SH-SY5Y (cell line): ENCODE results near the gene FBXL17.

Experiments
- GATA2 ChIP-seq: IDR thresholded peaks from 2 replicates; pipeline ENCODE4 v1.6.1; 2011; ENCODE audit warnings: mild to moderate bottlenecking, low read depth, low read length
- GATA3 ChIP-seq: IDR thresholded peaks from 2 replicates; pipeline ENCODE4 v1.6.1; 2011; ENCODE audit warnings: low read depth, mild to moderate bottlenecking, low read length, moderate library complexity

Gene FBXL17

DNA sequence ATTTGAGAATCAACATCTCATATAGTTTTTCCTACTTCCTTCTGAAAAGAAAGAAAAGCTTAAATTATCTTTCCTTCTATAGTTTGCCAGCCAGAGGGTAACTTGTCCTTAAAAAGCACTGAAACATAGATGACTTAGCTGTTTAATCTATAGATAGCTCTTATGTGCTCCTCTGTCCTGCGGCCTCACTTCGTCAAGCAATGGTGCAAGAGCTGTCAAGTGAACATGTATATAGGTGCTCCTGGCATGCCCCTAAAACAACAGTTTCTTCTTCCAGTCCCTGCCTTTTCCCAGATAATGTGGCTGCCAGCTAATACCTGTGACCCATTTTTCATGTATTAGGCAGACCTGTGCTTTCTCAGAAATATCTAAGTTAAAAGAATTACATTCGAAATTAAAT, 423.5 kb downstream of the FBXL17 start:
- no peak for TF ChIP-seq GATA2
- no peak for TF ChIP-seq GATA3

DNA sequence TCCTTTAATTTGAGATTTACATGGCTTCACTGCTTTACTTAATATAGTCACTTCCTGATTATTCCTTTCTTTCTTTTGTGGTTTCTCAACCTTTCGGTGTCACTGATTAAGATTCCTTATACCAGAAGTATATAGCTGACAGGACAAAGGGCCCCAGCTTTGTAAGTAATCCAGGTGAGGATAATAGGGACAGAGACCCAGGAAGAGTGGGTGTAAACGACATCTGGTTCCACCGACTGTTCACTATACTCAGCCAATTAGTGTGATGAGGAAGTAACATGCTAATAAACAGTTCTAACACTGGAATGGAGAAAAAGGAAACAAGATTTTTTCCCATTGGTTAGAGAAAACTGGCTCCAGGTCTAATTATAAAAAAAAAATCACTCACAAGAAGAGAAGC, 424.8 kb downstream of the FBXL17 start:
- TF ChIP-seq GATA3, result no peak

DNA sequence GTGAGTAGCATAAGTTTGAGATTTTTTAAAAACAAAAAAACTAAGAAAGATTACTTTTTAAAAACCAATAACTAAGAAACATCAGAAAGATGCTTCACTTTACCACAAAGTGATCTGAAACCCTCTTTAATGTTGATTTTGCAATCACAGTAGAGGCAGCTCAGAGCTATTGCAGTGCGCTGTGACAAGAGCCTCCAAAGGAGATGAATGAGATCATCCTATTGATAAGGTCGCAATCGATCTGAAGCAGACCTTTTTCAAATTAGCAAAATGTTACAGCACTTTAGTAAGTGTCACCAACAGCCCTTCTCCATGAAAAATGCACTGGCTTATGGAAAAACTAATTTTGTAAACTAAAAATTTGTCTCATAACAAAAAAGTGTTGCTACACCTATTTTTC, 426.6 kb downstream of the FBXL17 start:
- TF ChIP-seq GATA3 (peak; percentile 75), GATA2 (peak; percentile 66)

DNA sequence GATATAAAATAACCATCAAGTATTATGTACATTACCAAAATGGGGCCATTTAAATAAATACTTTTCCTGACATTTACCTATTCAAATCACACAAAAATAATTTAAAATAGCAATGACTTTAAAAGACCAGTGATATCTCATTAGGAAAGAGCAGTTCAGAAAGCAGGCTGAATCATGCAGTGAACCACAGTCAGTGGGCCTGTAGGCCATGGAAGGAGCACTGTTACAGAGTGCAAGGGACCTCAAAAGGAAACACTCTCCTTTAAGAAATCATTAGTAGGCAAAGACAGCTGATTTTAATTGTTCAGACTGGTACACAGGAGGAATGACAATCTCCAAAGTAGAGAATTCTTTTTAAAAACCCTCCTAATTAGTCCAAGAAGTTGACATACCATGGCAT, 427.6 kb downstream of the FBXL17 start:
- TF ChIP-seq GATA3 (no peak), GATA2 (no peak)

DNA sequence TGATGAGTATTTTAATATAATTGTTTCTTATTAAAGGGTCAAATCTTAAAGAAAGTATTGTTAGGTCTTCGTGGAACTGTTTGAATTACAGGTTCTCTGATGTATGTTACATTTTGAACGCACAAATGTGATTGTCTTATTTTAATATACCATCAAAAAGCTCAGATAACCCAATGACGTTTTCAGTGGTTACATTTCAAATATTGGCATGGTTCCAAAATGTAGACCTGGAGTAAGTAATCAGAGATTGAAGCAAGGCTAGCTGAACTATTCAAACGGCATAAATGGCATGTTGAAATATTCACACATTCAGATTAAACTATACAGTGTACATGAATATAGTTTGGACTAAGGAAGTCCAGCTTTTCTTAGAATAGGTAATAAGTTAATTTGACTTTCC, 429.4 kb downstream of the FBXL17 start:
- TF ChIP-seq GATA2 (no peak), GATA3 (no peak)

DNA sequence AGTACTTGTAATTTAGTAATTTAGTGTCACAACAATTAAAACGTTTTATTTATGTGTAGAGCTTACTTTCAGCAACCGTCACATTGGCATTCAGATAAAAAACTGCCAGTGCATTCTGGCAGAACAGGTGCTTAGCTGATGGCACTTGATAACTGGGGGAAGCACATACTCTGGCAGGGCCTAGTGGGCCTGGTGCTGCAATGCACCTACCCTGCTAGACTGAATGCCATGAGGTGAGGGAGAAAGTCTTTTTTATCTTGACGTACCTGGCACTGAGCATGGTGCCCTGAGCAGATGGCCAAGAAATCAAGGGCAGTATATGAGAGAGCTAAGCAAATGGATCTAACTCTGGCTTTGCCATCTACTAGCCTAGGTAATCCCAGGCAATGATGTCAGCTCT, 430.6 kb downstream of the FBXL17 start:
- TF ChIP-seq GATA3, result no peak
- peak; percentile 80 for TF ChIP-seq GATA2

DNA sequence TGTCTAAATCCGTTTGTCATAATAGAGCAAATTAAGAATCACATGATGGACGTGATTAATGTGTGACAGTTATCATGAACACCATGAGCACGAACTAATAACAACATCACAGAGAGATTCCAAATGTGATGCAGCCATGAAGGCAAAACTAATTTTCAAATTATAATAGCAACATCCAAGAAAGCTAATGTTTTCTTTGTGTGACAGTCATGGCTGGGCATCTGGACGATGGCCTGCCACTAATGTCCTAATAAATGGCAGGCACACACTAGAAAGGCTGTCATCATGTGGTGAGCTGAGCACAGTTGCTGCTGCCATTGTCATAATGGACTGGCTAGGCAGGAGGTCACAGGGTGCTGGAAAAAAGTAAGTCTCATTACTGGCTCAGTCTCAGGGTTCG, 431.1 kb downstream of the FBXL17 start:
- no peak for TF ChIP-seq GATA2
- no peak for TF ChIP-seq GATA3

DNA sequence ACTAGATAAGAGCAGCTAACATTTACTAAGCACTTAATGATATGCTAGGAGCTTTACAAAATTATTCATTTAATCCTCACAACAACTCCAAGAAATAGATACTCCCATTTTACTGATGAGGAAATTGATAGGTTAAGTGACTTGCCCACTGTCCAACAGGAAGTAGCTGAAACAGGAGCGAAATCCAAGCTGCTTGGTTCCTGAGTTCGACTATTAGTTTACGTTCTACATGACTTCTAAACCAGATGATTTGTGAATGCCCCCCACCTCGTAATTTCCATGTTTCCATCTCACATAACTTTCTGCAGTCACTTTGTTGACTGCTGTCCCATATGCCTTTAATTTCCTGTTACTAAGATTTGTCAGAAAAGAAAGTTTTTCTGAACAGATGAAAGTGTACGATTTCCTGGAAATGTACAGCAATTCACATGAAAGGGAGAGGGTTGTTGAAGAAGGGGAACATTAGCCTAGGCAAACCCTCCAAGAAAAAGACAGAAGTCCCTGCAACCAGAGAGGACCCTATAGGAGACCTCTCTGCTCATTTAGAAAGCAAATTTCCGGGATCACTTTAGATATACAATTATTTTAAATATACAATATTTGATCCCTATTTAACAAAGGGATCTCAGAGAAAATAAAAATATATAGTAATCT, 432.1 kb downstream of the FBXL17 start:
- TF ChIP-seq GATA3 (no peak), GATA2 (no peak)

DNA sequence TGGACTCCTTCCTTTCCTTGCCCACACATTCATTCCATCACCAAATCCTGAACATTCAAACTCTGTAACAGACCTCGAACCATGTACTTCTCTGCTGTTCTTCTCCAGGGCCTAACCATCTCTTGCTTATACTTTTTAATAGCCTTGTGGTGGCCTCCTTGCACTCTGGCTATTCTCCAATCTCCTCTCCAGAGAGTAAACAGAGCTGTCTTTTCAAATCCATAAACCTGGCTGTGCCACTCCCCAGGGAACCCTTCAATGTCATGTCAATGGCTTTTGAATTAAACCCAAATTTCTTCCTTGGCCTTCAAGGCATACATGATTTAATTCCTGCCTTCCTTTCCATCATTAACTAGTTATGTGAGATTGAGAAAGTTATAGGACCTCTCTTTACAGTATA, 433.5 kb downstream of the FBXL17 start:
- TF ChIP-seq GATA3, result no peak
- TF ChIP-seq GATA2, result no peak

DNA sequence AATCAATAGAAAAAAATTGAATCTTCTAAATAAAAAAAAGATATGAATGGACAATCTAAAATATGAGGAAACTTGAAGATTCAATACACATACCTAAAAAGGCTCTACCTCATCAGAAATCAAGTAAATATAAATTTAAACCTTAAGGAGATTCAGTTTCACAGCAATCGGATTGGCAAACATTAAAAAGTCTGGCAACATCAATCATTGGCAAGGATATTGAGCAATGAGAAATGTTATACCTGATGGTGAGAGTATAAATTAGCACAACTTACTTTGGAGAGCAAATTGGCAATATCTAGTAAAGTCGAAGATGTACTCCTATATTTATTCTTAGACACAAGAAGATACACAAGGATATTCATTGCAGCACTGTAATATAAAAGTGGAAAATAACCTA, 436.8 kb downstream of the FBXL17 start:
- TF ChIP-seq GATA3 (no peak), GATA2 (no peak)

DNA sequence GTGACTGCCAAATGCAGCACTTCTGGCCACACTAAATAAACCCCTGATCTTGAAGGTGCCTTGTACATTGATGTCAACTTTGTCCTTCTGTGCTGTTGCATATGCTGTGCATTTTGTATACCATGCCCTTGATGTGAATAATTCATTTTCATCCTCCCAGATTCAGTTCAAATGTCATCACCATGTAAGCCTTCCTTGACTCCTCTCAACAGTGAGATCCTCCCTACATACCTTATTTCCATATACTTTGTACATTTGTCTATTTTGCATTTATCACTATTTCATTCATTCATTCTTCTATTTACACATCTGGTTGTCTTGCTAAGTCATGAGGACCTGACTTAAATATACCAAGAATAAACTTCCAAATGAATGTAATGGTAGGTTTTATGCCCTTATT, 438.0 kb downstream of the FBXL17 start:
- no peak for TF ChIP-seq GATA2
- TF ChIP-seq GATA3, result no peak

DNA sequence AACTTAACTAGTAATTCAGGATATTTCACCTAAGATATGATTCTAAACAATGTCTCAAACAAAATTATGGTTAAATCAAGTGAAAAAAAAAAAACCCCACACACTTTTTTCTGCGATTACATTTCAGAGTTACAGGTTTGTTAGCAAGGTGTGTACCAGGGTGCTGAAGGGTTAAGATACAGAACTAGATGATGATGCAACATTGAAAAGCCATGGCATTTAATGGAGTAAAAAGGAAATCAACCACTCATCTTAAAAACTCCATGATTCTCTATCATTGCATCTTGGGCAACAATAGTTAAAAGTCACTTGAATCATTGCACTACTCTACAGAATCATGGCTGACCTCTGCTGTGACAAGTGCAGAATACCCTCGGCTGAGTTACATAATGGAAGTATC, 440.9 kb downstream of the FBXL17 start:
- TF ChIP-seq GATA3, result no peak
- no peak for TF ChIP-seq GATA2

DNA sequence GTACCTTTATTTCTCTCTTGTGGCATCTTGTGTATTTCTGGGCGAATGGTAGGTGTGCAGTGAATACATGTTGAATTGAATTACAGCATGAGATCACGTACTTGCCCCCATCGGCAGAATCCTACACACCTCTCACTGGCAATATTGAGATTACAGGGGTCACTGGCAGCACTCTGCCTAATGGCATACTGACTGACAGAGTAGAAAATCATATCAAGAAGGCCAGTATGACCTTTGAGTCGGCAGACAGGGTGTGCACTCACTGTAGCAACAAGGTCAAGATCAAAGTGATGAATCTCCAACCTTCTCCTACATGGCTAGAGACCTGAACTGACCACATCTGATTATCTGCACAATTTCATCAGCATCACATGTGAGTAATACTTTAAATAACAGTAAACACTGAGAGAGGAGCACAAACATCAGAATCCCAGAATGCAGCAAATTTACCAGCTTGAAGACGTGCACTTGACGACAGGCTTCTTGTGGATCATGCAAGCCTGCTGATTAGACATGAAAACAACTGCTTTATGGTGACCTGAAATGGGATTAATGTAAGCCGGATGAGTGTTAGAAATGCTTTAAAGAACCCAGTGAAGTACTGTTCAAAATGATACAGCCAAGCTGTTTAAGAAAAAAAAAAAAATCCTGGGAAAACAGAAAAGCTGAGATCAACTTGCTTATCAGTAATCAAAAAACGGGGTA, 444.1 kb downstream of the FBXL17 start:
- TF ChIP-seq GATA3 (no peak), GATA2 (no peak)

DNA sequence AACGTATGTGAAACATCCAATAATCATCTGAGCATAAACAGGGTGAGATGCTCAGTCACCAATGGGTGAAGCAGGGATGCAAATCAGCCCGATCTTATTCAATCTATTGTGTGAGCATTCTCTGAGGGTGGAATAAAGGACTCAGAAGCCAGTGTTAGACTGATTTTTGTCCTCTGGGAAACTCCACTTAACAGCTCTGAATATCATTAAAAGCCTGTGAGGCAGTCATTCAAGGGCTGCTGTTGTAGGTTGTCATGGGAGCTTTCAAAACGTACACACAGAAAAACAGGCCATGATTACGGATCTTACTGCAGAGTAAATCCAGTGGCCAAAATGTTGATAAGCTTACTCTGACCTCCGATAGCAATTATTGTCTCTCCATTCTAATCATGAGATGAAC, 444.7 kb downstream of the FBXL17 start:
- TF ChIP-seq GATA2, result no peak
- TF ChIP-seq GATA3, result no peak

DNA sequence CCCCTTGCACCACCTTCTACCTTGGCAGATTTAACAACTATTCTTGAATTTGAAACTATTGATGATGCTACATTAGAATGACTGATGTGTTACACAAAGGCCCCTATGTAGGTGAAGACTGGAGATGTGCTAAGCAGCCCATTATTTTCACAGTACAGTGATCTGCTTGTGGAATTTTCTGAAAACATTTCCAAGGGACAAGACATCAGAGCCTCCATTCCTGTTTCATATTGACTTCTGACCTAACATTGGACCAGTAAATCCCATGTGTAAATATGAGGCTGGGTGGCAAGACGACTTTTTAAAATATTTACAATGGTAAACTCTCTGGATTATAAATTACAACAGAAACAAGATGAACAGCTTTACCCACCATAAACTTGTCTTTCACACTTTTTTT, 445.4 kb downstream of the FBXL17 start:
- TF ChIP-seq GATA2 (no peak), GATA3 (no peak)
